Germinal center (tissue), 1 donor: ENCODE results near the gene DEXI.
"Not testable (repeated sequence)": the region's sequence is repeated elsewhere in the genome, so short reads cannot be mapped to it uniquely, and the experiment has no call there.

ENCODE experiments used
- DNase-seq: peaks from one replicate; pipeline ENCODE4 v3.0.0; 2012; ENCODE audit warnings: mixed read lengths, low spot score

Gene DEXI

GRCh38 chr16:10941127-10941933, 938 bp downstream of the DEXI start:
- DNase-seq = no peak

GRCh38 chr16:10940501-10941079, 1.7 kb downstream of the DEXI start:
- no peak for DNase-seq

- no peak for DNase-seq
These were observed 2.5 kb downstream of the DEXI start for GRCh38 chr16:10939649-10940234.

GRCh38 chr16:10938796-10939648, 3.2 kb downstream of the DEXI start:
- no peak for DNase-seq

GRCh38 chr16:10938321-10938720, 3.9 kb downstream of the DEXI start:
- DNase-seq = no peak

GRCh38 chr16:10937068-10937859, 5.0 kb downstream of the DEXI start:
- DNase-seq = no peak

- no peak for DNase-seq
These were observed 5.8 kb downstream of the DEXI start for GRCh38 chr16:10936272-10936984.

- DNase-seq = no peak
These were observed 6.9 kb downstream of the DEXI start for GRCh38 chr16:10935226-10935915.

GRCh38 chr16:10934325-10935107, 7.8 kb downstream of the DEXI start:
- no peak for DNase-seq

GRCh38 chr16:10933865-10934264, 8.4 kb downstream of the DEXI start:
- DNase-seq = no peak

GRCh38 chr16:10932959-10933710, 9.1 kb downstream of the DEXI start:
- DNase-seq = no peak

- DNase-seq = no peak
These were observed 10.2 kb downstream of the DEXI start for GRCh38 chr16:10931977-10932632.

GRCh38 chr16:10931134-10931533, 11.1 kb downstream of the DEXI start:
- DNase-seq = no peak

- no peak for DNase-seq
These were observed 11.5 kb downstream of the DEXI start for GRCh38 chr16:10930755-10931093.

GRCh38 chr16:10929853-10930754, 12.2 kb downstream of the DEXI start:
- no peak for DNase-seq

- DNase-seq = not testable (repeated sequence)
These were observed 13.2 kb downstream of the DEXI start for GRCh38 chr16:10929097-10929496.

GRCh38 chr16:10927497-10928112, 14.7 kb downstream of the DEXI start:
- no peak for DNase-seq
